Bronchial epithelial cell (primary cell): ENCODE measurements around the gene EMILIN3. TPM values are rescaled to one million over a fixed set of nuclear protein-coding genes. Genes with fewer than 3 reads are reported as not detected.

Experiments
- DNase-seq: peaks from one replicate; pipeline ENCODE4 v3.0.0-alpha.2; 2010; ENCODE audit warnings: low read depth
- FAIRE-seq: peaks from 2 replicates; lab custom pipeline; 2011; peaks lifted over from hg19 to GRCh38; lab: Jason Lieb, UNC
- H3K27me3 ChIP-seq: 2 replicates; pipeline ENCODE4 v1.5.1; 2011; ENCODE audit warnings: low read length; ENCODE audit not compliant: control insufficient read depth, insufficient read depth
- H3K36me3 ChIP-seq: 2 replicates; pipeline ENCODE4 v1.5.1; 2011; ENCODE audit warnings: low read length; ENCODE audit not compliant: control insufficient read depth, insufficient read depth
- H3K4me3 ChIP-seq: 2 replicates; pipeline ENCODE4 v1.5.1; 2011; ENCODE audit warnings: mild to moderate bottlenecking, low read depth, low read length, control low read depth
- CTCF ChIP-seq: IDR thresholded peaks from 2 replicates; pipeline ENCODE4 v1.5.1; 2011; ENCODE audit warnings: mild to moderate bottlenecking, moderate library complexity, low read length, control low read depth, inconsistent platforms; ENCODE audit not compliant: insufficient read depth, severe bottlenecking
- total RNA-seq: library from RNA; depleted of rRNA; stranded (reverse); fragments of >200 nt; gene quantifications from 2 replicates; pipeline ENCODE4 v1.2.1, GENCODE V29; 2014

Gene EMILIN3
- total RNA-seq, 1 donor from 2014 or later, result not detected

DNA sequence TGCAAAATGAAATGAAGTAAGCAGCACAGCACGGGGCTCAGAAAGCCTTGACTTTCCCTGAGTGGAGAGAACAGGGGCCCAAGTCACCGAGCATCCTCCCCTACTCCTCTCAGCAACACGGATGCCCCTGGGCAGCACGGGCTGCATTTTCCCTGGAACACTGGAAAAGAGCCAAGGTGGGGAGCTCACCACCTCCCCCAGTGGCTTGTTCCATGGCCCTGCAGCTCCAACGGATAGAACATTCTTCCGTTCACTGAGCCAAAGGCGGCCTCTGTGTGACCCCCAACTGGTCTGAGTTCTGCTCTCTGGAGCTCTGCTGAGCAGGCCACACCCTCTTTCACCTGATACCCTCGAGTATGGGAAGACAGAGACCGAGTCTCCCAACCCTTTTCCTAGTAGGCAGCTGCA is 20.8 kb upstream of the EMILIN3 start:
- Histone ChIP-seq H3K36me3 (no peaks in the 10 kb centered on the region), H3K27me3 (no peaks in the 10 kb centered on the region), H3K4me3 (no peak overlapping the region)
- DNase-seq (no peak), FAIRE-seq (no peak)
- no peak for TF ChIP-seq CTCF

DNA sequence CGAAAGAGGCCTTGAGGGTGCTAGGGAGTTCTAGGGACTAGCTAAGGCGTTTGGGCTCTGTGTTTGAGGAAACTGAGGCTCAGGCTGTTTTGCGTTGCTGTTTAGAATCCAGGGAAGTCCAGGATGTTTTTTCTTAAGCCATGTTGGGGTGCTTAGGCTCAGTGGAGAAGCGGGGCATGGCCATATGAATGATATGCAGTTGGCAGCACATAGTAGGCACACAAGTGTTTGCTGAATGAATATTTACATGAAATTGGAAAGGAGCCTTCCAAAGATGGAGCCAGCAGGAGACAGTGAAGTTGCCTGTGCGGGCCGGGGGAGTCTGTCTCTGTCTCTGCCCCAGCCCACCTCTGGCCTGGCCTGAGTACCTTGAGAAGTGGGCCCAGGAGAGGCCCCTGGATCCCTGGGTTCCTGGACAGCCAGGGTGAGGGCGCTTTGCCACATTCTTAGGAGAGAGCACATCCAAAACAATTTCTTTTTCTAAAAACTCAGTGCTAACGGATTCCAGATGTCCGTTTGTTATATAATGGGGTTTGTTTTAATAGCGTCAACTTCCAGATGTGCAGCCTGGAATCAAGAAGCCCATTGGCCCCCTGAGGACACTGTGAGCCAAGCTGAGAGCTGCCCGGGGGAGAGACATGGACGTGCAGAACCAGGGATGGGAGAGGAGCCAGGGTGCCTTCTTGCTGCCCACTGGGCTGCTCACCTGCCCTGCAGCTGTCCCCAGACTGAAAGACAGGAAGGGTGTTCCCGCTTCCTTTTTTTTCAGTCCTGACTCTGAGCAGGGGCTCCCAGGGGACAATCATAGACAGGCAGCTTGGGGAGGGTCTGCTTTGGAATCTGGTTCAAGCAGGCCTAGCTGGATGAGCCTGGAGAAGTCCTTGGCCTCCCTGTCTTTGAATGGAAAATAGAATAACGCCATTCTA is 20.1 kb upstream of the EMILIN3 start:
- TF ChIP-seq CTCF, result no peak
- no peak for DNase-seq
- no peak for FAIRE-seq

GRCh38 chr20:41382791-41383305 is 16.2 kb upstream of the EMILIN3 start:
- DNase-seq (no peak), FAIRE-seq (no peak)
- Histone ChIP-seq H3K4me3 (no peak overlapping the region), H3K36me3 (no peaks in the 10 kb centered on the region), H3K27me3 (no peaks in the 10 kb centered on the region)
- TF ChIP-seq CTCF, result no peak

More for the DNA sequence above, 20.1 kb upstream of the EMILIN3 start:
- H3K4me3 ChIP-seq, result no peak overlapping the region
- H3K36me3 ChIP-seq, result no peaks in the 10 kb centered on the region
- no peaks in the 10 kb centered on the region for H3K27me3 ChIP-seq

GRCh38 chr20:41380551-41381193 is 14.1 kb upstream of the EMILIN3 start:
- H3K27me3 ChIP-seq, result peaks cover 3% of the 10 kb centered on the region
- FAIRE-seq (no peak), DNase-seq (no peak)

DNA sequence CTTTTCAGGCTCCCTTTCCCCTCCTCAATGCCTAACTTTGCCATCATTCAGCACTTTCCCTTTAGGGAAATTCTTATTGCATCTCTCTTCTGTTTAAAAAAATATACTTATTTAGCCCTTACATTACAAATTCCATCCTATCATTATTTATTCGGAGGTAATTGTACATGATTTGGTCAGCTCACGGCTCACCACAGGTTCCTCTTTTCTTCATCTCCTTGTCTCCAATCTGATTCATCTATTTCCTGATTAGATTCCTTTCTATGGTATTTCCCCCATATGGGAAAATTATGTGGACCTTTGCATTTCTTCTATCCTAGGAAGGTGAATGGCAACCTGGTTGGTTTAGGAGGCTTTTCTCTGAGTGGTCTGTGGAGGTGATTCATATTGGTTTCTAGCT is 12.9 kb upstream of the EMILIN3 start:
- Histone ChIP-seq H3K36me3 (no peaks in the 10 kb centered on the region), H3K27me3 (peaks cover 4% of the 10 kb centered on the region), H3K4me3 (no peak overlapping the region)
- DNase-seq (no peak), FAIRE-seq (no peak)
- no peak for TF ChIP-seq CTCF

More at GRCh38 chr20:41380551-41381193, 14.1 kb upstream of the EMILIN3 start:
- Histone ChIP-seq H3K36me3 (no peaks in the 10 kb centered on the region), H3K4me3 (no peak overlapping the region)
- TF ChIP-seq CTCF, result no peak
